ENCODE data around the gene MYL4.
"Not testable (repeated sequence)": the region's sequence is repeated elsewhere in the genome, so short reads cannot be mapped to it uniquely, and the experiment has no call there.

GRCh38 chr17:47216821-47217220, 7.7 kb downstream of the MYL4 start:
- not testable (repeated sequence) for TF ChIP-seq CTCF (conservative IDR thresholded peaks at IDR 0.05; ENCODE audit: low read depth, low read length); EZH2 (IDR thresholded peaks at IDR 0.05; ENCODE audit: low read length, unreplicated experiment); EZH2phosphoT487 (IDR thresholded peaks at IDR 0.05; ENCODE audit: borderline replicate concordance, low read length)

Measured in PC-3 (cell line).